HPDE6-E6E7 (cell line): Measurements from ENCODE around the gene SRP54.
A peak's percentile ranks its signal among the peaks of the same experiment; 100 is the strongest.
"Not testable (repeated sequence)": the region's sequence is repeated elsewhere in the genome, so short reads cannot be mapped to it uniquely, and the experiment has no call there.

ENCODE experiments used
- DNase-seq: peaks from one replicate; pipeline ENCODE4 v3.0.0; 2011; ENCODE audit warnings: missing footprints; ENCODE audit errors: extremely low spot score

Gene SRP54

DNA sequence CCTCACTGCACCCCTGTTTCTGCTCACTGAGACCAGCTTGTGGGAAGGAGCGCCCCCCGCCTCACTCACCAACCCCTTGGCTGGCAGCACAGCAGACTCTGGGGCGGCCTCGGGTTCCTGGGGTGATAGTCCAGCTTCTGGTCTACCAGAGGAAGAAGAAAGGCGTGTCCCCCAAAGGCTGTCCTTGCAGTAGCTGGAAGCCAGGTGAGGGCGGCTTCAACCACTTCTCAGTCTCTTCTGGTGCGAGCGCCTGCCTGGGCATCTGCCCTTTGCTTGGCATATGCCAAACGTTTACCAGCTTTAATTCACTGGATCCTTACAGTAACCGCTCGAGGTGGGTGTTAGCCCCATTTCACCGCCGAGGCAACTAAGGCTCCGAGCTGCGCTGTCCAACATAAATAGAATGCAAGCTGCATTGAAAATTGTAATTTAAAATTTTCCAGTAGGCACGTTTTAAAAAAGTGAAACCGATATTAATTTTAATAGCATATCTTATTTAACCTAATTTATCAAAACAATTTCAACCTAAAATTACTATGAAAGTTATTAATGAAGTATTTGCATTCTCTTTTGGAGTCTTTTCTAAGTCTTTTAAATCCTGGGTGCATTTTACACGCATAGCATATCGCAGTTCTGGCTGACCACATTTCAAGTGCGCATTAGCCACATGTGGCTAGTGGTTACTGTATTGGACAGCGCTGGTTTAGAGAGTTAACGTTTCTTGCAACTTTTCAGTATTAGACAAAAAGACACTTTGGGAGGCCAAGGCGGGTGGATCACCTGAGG, 64.2 kb downstream of the SRP54 start:
- DNase-seq = peak; percentile 44

DNA sequence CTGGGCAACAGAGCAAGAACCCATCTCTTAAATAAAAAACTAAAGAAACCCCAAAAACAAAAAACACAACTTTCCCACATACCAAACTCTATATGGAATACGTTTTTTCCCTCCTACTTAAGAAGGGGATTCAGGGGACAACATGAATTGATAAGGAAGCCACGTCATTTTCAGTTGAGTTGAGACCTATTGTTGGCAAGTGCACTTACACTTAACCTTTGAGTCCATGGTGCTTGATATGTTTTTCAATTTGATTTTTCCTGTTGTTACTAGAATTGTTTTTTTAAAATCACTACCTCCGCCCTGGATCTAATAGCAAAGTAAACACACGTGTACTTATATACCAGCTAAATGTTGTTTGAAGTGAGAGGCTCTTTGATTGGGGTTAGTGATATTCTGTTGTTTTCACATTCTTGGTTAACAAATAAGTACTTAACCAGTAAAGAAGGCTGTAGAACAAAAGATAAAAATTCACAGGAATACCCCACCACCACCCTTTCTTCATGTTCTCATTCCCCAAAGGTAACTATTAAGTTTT, 65.3 kb downstream of the SRP54 start:
- no peak for DNase-seq

DNA sequence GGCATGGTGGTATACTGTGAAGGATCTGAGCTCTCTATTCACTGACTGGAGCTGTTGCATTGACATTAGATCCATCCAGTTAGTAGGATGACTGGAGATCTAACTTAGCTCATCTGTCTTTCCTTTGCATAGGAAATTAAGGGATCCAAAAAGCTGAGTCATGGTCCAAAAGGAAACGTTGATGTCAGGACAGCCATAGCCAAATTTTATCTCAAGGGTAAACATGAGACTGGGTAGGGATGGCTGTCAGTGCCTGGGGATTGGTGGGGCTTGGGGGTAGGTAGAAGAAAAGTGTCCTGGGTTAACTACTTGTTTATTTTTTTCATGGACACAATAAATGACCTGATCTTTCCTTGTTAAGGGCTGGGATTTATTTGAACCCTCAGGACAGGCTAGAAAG, 67.9 kb downstream of the SRP54 start:
- no peak for DNase-seq

DNA sequence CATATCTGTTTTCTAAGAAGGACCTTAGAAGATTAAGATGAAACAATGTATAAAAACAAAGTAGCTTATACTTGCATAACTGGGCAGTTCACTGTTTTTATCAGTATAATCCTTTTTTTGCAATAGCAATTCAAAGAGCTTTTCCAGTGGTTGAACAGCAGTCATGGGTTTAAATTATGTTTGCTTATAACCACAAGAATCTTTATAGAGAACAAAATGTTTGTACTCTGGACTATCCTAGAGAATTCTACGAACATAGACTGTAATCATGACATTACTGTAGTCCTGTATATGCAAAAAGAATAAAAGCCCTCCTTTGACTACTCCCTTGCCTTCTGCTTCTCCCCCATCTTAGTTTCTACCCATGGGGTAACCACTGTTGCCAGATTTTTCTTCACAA, 69.0 kb downstream of the SRP54 start:
- no peak for DNase-seq

DNA sequence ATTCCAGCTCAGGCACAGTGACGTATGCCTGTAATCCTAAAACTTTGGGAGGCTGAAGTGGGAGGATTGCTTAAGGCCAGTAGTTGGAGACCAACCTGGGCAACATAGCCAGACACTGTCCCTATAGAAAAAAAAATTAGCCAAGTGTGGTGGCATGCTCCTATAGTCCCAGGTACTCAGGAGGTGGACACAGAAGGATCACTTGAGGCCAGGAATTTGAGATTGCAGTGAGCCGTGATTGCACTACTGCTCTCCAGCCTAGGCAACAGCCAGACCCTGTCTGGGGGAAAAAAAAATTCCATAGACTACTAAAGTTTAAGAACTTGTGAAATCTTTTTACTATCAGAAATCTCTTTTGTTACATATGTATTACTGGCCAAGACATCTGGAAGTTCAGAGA, 69.8 kb downstream of the SRP54 start:
- DNase-seq = no peak

DNA sequence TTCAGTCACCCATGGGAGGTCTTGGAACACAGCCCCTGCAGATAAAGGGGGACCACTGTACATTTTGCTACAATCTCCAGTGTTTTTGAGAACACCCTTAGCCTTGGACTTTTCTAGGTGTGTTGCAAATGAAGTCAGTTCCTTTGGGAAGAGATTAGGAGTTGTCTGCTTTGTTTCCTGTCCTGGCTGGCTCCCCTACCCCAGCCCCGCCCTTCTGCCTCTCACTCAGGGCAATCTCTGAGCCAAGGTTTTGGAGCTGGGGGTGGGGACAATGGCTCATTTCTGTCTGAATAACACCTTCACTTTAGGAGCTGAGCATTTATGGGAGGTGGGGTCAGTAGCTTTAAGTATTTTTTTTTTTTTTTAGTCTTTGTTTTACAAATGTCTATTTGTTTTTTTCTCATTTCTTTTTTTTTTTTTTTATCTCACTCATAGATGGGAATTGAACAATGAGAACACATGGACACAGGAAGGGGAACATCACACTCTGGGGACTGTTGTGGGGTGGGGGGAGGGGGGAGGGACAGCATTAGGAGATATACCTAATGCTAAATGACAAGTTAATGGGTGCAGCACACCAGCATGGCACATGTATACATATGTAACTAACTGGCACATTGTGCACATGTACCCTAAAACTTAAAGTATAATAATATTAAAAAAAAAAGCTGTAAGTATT, 78.5 kb downstream of the SRP54 start:
- peak; percentile 26 for DNase-seq

DNA sequence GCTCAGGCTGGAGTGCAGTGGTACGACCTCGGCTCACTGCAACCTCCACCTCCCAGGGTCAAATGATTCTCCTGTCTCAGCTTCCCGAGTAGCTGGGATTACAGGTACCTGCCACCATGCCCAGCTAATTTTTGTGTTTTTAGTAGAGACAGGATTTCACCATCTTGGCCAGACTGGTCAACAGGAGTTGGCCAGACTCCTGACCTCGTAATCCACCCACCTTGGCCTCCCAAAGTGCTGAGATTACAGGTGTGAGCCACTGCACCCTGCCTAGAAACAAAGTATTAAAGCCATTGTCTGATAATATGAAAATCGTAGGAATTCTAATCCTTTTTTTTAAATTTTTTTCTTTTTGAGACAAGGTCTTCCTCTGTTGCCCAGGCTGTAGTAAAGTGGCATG, 82.9 kb downstream of the SRP54 start:
- DNase-seq = not testable (repeated sequence)

DNA sequence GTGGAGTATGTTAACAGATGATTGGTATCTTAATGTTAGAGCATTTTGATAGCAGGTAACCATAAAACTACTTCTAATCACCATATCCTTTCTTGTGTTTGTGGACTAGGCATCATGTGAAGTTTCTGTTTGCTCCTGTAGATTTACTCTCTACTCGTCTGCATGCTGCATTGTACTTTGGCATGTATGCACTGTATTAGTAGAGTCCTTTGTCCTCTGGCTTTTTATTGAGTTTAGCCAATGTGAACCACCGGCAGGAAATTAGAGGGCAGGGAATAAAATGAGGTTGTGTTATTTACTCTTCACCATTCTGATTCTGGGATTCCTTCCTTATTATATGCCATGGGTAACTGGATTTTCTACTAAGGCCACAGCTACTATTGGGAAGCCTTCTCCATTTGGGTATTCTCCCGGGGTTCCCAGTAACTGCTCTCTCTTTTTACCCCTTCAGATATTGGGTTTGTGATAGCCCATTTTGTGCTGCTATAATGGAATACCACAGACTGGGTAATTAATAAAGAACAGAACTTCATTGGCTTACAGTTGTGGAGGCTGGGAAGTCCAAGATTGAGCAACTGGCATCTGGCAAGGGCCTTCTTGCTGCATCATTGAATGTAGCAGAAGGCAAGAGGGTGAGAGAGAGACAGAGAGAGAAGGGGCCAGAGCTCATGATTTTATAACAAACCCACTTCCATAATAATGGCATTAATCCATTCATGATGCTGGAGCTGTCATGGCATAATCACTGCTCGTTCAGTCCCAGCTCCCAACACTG, 85.6 kb downstream of the SRP54 start:
- DNase-seq = no peak

DNA sequence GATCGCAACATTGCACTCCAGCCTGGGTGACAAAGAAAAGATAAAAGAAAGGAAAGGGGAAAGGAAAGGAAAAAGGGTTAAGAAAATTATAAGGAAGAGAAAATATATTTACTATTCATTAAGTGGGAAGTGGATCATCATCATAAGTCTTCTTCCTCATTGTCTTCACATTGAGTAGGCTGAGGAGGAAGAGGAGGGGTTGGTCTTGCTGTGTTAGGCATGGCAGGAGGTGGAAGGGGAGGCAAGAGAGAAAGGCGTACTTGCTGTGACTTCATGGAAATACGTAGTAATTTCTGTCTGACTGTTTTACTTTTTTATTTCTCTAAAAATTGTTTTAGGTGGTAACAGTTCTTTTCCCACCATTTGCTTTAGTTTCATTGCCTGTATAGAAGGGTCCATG, 89.4 kb downstream of the SRP54 start:
- DNase-seq = no peak

DNA sequence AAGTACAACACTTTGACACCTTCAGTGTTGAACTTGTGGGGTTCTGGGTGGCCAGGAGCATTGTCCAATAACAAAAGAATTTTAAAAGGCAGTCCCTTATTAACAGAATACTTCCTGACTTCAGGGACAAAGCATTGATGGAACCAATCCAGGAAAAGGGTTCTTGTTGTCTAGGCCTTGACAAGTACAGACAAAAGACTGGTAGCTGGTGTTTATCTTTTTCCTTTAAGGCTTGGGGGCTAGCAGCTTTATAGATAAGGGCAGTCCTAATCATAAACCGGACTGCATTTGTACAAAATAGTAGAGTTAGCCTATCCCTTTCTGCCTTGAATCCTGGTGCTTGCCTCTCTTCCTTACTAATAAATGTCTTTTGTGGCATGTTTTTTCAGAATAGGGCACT, 90.7 kb downstream of the SRP54 start:
- no peak for DNase-seq

DNA sequence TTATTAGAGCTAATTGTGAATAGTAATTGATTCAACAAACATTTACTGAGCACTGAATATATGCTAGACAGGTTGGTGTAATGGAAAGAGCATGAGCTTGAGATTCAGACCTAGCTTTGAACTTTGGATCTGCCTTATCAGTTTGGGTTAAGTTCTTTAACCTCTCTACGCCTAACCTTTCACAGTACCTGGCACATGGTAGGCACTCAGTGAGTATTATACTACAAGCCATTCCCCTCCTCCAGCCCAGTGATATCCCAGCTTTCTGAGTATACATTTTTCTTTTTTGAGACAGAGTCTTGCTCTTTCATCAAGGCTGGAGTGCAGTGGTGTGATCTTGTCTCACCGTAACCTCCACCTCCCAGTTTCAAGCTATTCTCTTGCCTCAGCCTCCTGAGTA, 95.3 kb downstream of the SRP54 start:
- DNase-seq = no peak
